SKM-1 treated with dmso at 0.1 percent for 144 hours (cell line): ENCODE results near the gene WDR31.
"Not testable (repeated sequence)": the region's sequence is repeated elsewhere in the genome, so short reads cannot be mapped to it uniquely, and the experiment has no call there.

ENCODE experiments used
- DNase-seq: peaks from one replicate; lab custom pipeline; 2025; ENCODE audit not compliant: unreplicated experiment; lab: John Stamatoyannopoulos, UW

The WDR31 gene

DNA sequence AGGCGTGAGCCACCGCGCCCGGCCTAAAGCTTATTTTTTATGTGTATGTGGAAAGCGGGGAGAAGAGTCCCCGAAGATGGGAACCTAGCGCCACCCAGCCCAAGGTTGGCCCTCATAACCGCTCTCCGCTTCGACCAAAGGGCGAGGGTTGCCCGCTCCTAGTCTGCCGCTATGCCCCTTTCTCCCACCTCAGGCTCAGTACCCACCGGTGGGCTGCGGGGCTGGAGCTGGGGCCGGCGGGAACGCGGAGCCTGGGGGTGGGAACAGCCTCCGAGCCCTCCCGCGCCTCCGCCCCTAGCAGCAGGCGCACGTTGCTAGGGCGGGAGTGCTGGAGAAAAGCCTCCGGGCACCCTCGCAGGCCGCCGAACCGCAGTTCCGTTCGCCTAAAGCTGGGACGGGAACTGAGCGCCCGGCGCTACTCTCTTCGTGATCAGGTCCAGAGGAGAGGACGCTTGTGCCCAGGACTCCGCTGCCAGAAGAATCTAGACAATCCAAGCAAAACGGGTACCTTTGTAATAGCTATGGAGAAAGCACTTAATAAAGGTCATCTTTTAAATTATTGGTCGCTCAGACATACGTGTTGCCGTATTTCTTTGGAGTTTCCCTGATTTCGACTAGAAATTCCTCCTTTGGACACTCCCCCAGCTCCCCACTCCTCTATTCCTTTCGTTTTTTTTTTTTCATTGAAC is at the start of gene WDR31:
WDR31 (minus strand) TSS at position 265 of the 689 bp plus-strand sequence. CDS start 8,253 bp downstream, outside the sequence.
- peak; percentile 48 for DNase-seq

DNA sequence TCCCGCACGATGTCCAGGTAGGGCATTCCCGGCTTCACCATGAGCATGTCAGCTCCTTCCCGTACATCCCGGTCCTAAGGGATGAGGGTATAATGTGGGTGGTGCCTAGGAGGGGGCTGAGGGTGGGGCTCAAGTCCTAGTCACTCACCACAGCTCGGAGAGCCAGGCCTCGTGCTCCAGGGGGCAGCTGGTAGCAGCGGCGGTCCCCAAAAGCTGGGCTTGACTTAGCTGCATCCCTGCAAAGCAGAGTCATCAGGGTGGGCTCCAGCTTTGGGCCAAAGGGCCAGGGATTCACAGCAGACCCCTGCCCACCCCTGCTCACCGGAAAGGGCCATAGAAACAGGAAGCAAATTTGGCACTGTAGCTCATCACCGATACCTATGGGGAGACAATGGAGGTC is 49.4 kb upstream of the WDR31 start:
- no peak for DNase-seq

GRCh38 chr9:113388833-113389232 is 48.8 kb upstream of the WDR31 start:
- DNase-seq, result no peak

DNA sequence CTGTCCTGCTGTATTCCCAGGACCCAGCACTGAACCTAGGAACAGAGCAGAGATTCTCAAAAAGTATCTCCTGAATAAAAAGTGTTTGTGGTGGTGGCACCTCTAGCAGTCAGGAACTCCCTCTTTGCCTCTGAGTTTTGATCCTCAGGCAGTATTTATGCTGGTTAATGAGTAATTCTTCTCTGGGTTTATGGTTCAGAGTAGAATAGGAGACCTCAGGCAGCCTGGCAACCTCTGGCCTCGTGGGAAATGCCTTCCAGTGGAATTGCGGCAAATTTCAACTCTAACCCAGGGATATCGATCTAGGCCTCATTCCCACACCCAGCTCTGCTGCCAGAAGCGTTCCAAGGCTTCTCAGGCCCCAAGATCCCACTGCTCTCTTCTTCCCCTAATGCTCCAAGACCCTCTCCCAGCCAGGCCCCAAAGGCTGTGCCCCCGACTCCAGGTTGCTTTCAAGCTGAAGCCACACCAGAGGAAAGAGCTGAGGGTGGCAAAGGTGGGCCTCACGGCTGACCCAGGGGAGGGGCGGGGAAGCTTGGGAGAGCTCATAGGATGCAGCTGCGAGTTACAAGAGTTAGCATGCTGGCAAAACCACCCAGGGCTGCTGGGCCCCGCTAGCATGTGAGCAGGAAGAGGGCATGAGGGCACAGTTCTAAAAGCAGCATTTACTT is 47.6 kb upstream of the WDR31 start:
- no peak for DNase-seq

DNA sequence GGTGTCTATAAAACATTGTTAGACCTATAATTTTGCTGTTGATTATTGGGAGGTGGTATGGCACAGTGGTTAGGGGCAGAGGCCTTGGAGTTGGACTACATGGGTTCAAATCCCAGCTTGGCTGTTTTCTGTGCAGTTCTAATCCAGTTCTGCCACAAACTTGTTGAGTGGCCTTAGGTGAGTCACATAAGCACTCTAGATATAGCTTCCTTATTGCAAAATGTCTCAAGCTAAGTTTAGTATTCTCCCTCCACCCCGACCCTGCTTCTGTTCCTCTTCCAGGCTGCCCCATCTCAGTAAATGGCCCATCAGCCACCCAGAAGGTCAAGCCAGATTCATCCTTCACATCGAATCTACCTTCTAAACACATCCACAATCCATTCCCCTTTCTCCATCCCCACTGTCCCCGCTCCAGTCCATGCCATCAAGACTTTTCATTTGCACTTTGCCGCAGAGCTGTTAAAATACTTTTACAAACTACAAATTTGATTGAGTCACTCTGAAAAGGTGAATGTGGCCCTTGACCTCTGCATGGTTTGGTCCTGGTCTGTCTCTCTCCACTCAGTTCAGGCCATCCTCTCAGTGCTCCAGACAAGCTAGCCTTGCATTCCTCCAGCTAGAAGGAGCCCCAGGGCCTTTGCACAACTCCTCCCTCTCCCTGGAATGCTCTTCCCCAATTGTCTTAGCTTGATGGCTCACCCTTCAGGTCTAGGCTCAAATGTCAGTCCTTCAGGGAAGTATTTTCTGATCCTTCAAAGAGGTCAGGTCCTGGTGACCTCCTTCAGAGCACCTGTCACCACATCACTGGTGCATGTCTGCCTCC is 46.7 kb upstream of the WDR31 start:
- peak; percentile 23 for DNase-seq

DNA sequence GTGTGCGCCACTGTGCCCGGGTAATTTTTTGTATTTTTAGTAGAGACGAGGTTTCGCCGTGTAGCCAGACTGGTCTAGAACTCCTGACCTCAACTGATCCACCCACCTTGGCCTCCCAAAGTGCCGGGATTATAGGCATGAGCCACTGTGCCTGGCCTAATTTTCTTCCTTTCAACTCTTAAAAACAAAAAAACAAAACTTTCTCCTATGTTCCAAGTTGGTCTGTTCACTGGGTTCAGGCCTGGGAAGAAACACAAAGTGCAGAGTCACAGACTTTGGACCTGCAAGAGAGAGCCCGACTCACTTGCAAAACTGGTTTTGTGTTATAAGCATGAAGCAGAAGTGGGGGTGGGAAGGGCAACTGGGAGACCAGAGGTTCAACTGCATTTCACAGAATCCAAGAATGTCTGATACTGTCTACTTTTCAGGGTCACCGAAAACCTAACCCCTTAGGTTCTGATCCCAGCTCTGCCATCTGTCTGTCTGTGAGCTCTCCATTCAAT is 41.9 kb upstream of the WDR31 start:
- DNase-seq, result no peak

DNA sequence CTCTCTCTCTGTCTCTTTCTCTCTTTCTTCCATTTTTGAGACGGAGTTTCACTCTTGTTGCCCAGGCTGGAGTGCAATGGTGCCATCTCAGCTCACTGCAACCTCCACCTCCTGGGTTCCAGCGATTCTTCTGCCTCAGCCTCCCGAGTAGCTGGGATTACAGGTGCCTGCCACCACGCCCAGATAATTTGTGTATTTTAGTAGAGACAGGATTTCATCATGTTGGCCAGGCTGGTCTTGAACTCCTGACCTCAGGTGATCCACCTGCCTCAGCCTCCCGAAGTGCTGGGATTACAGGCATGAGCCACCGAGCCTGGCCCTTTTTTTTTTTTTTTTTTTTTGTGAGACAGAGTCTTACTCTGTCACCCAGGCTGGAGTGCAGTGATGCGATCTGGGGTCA is 41.4 kb upstream of the WDR31 start:
- DNase-seq, result not testable (repeated sequence)

DNA sequence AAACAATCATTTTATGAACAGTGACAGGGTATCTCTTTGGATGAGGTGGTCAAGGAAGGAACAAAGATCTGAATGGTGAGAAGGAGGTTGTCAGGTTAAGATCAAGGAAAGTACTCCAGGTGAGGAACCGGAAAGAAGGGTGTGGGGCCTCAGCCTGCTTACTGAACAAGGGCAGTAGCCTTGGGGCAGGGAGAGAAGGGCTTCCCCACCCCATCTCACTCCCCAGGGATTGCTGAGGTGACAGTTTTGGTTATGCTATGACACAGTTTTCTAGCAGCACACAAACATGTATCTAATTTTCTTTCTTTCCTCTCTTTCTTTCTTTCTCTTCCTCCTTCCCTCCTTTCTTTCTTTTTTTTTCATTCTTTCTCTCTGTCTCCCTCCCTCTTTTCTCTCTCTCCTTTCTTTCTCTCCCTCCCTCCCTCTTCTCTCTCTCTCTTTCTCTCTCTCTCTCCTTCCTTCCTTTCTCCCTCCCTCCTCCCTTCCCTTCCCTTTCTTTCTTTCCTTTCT is 40.8 kb upstream of the WDR31 start:
- no peak for DNase-seq

DNA sequence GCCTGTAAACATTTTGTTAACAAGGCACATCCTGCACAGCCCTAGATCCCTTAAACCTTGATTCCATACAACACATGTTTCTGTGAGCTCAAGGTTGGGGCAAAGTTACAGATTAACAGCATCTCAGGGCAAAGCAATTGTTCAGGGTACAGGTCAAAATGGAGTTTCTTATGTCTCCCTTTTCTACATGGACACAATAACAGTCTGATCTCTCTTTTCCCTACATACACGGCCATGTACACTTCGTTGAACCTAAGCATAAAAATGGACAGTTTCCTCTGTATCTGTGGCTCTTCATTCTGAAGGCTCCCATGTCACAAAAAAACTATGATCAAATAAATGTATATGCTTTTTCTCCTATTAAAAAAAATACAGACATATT is 39.7 kb upstream of the WDR31 start:
- DNase-seq, result not testable (repeated sequence)

- not testable (repeated sequence) for DNase-seq
Observed at GRCh38 chr9:113379094-113379828, 39.2 kb upstream of the WDR31 start.

GRCh38 chr9:113376634-113377567 is 36.8 kb upstream of the WDR31 start, which contains the start of gene HDHD3:
HDHD3 (minus strand) TSS chr9:113376986; CDS start chr9:113374354, 2,632 bp downstream.
- DNase-seq, result peak; percentile 33

- no peak for DNase-seq
Observed at GRCh38 chr9:113375057-113376023, 35.3 kb upstream of the WDR31 start.

- DNase-seq, result no peak
Observed at GRCh38 chr9:113373676-113374392, 33.8 kb upstream of the WDR31 start.

- no peak for DNase-seq
Observed at GRCh38 chr9:113373256-113373655, 33.2 kb upstream of the WDR31 start.

- DNase-seq, result no peak
Observed at GRCh38 chr9:113372059-113372458, 32.0 kb upstream of the WDR31 start.

DNA sequence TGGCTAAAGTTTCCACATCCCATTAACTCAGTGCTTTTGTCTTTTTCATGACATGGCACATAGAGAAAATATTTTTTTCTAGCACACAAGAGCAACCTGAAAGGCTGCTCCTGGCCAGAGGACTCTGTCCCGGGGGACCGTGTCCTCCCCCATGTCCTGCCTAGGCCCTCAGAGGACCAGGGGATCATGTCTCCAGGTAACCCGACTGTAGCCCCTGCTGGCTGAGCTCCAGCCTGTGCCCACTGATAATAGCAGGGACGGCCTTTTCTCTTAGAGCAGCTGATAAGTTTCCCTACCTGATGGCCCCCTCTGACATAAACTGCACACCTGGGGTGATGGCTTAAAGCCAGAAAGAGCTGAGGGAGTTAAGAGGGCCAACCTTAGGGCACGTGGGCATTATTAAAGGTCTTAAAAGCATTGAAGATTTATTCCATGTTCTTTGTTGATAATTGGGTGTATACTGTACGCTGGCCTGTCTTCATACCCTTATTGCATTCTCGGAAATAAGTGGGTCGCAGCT is 30.8 kb upstream of the WDR31 start:
- no peak for DNase-seq

- no peak for DNase-seq
Observed at GRCh38 chr9:113369855-113370140, 29.7 kb upstream of the WDR31 start.
